HEK293 (cell line): ENCODE results near the gene IL6R.

ENCODE experiments used
- EGR2 ChIP-seq: fragments of 450-650 bp; formaldehyde crosslinking; IDR thresholded peaks from 2 replicates; pipeline ENCODE4 v1.5.1; 2016; ENCODE audit warnings: low read depth, missing biosample characterization, missing genetic modification characterization
- GLIS1 ChIP-seq: fragments of 450-650 bp; formaldehyde crosslinking; IDR thresholded peaks from 2 replicates; pipeline ENCODE4 v1.5.1; 2016; ENCODE audit warnings: missing biosample characterization, missing genetic modification characterization
- REPIN1 ChIP-seq: fragments of 450-650 bp; formaldehyde crosslinking; IDR thresholded peaks from 2 replicates; pipeline ENCODE4 v1.5.1; 2017; ENCODE audit warnings: missing biosample characterization, missing genetic modification characterization, low read depth
- YY1 ChIP-seq: fragments of 450-650 bp; formaldehyde crosslinking; IDR thresholded peaks from 2 replicates; pipeline ENCODE4 v1.5.1; 2018; ENCODE audit warnings: missing biosample characterization, missing genetic modification characterization
- ZBTB21 ChIP-seq: fragments of 450-650 bp; formaldehyde crosslinking; IDR thresholded peaks from 2 replicates; pipeline ENCODE4 v1.5.1; 2017; ENCODE audit warnings: missing biosample characterization, missing genetic modification characterization
- ZEB2 ChIP-seq: fragments of 450-650 bp; formaldehyde crosslinking; IDR thresholded peaks from 2 replicates; pipeline ENCODE4 v1.5.1; 2016; ENCODE audit warnings: missing biosample characterization, missing genetic modification characterization
- ZFP41 ChIP-seq: fragments of 450-650 bp; formaldehyde crosslinking; IDR thresholded peaks from 2 replicates; pipeline ENCODE4 v1.5.1; 2016; ENCODE audit warnings: missing biosample characterization, missing genetic modification characterization, borderline replicate concordance
- ZNF112 ChIP-seq: fragments of 450-650 bp; formaldehyde crosslinking; IDR thresholded peaks from 2 replicates; pipeline ENCODE4 v1.5.0; 2017; ENCODE audit warnings: missing biosample characterization, missing genetic modification characterization
- ZNF221 ChIP-seq: fragments of 450-650 bp; formaldehyde crosslinking; IDR thresholded peaks from 2 replicates; pipeline ENCODE4 v1.5.1; 2017; ENCODE audit warnings: missing biosample characterization, missing genetic modification characterization, borderline replicate concordance
- ZNF24 ChIP-seq: fragments of 450-650 bp; formaldehyde crosslinking; IDR thresholded peaks from 2 replicates; pipeline ENCODE4 v1.5.1; 2016; ENCODE audit warnings: missing biosample characterization, missing genetic modification characterization
- ZNF302 ChIP-seq: fragments of 450-650 bp; formaldehyde crosslinking; IDR thresholded peaks from 2 replicates; pipeline ENCODE4 v1.5.1; 2016; ENCODE audit warnings: missing biosample characterization, missing genetic modification characterization, low read depth
- ZNF324 ChIP-seq: fragments of 450-650 bp; formaldehyde crosslinking; IDR thresholded peaks from 2 replicates; pipeline ENCODE4 v1.5.1; 2016; ENCODE audit warnings: missing biosample characterization, missing genetic modification characterization
- ZNF335 ChIP-seq: fragments of 450-650 bp; formaldehyde crosslinking; conservative IDR thresholded peaks from 2 replicates; pipeline ENCODE4 v1.5.1; 2016; ENCODE audit warnings: missing biosample characterization, missing genetic modification characterization
- ZNF76 ChIP-seq: fragments of 450-650 bp; formaldehyde crosslinking; IDR thresholded peaks from 2 replicates; pipeline ENCODE4; 2016; ENCODE audit warnings: low read depth, missing biosample characterization, missing genetic modification characterization, borderline replicate concordance
- ZNF791 ChIP-seq: fragments of 450-650 bp; formaldehyde crosslinking; IDR thresholded peaks from 2 replicates; pipeline ENCODE4 v1.5.1; 2016; ENCODE audit warnings: missing biosample characterization, missing genetic modification characterization
- ZXDB ChIP-seq: fragments of 450-650 bp; formaldehyde crosslinking; IDR thresholded peaks from 2 replicates; pipeline ENCODE4 v1.5.1; 2016; ENCODE audit warnings: missing biosample characterization, missing genetic modification characterization
- TF ChIP-seq, protein P1 (sequence below): fragments of 450-650 bp; formaldehyde crosslinking; IDR thresholded peaks from 2 replicates; pipeline ENCODE4 v1.5.1; 2016; ENCODE audit warnings: missing biosample characterization, missing genetic modification characterization
- TF ChIP-seq, protein P2 (sequence below): fragments of 450-650 bp; formaldehyde crosslinking; IDR thresholded peaks from 2 replicates; pipeline ENCODE4 v1.5.1; 2016; ENCODE audit warnings: missing biosample characterization, missing genetic modification characterization
- TF ChIP-seq, protein P3 (sequence below): fragments of 450-650 bp; formaldehyde crosslinking; conservative IDR thresholded peaks from 2 replicates; pipeline ENCODE4 v1.5.1; 2016; ENCODE audit warnings: low read depth, missing biosample characterization, missing genetic modification characterization
- TF ChIP-seq, protein P4 (sequence below): fragments of 450-650 bp; formaldehyde crosslinking; IDR thresholded peaks from 2 replicates; pipeline ENCODE4 v1.5.1; 2017; ENCODE audit warnings: missing biosample characterization, missing genetic modification characterization
- TF ChIP-seq, protein P5 (sequence below): fragments of 450-650 bp; formaldehyde crosslinking; IDR thresholded peaks from 2 replicates; pipeline ENCODE4 v1.5.1; 2016; ENCODE audit warnings: missing biosample characterization, missing genetic modification characterization
- TF ChIP-seq, protein P6 (sequence below): fragments of 450-650 bp; formaldehyde crosslinking; IDR thresholded peaks from 2 replicates; pipeline ENCODE4 v1.5.1; 2017; ENCODE audit warnings: missing biosample characterization, missing genetic modification characterization
- TF ChIP-seq, protein P7 (sequence below): fragments of 450-650 bp; formaldehyde crosslinking; IDR thresholded peaks from 2 replicates; pipeline ENCODE4 v1.5.1; 2016; ENCODE audit warnings: missing biosample characterization, missing genetic modification characterization

Gene IL6R

DNA sequence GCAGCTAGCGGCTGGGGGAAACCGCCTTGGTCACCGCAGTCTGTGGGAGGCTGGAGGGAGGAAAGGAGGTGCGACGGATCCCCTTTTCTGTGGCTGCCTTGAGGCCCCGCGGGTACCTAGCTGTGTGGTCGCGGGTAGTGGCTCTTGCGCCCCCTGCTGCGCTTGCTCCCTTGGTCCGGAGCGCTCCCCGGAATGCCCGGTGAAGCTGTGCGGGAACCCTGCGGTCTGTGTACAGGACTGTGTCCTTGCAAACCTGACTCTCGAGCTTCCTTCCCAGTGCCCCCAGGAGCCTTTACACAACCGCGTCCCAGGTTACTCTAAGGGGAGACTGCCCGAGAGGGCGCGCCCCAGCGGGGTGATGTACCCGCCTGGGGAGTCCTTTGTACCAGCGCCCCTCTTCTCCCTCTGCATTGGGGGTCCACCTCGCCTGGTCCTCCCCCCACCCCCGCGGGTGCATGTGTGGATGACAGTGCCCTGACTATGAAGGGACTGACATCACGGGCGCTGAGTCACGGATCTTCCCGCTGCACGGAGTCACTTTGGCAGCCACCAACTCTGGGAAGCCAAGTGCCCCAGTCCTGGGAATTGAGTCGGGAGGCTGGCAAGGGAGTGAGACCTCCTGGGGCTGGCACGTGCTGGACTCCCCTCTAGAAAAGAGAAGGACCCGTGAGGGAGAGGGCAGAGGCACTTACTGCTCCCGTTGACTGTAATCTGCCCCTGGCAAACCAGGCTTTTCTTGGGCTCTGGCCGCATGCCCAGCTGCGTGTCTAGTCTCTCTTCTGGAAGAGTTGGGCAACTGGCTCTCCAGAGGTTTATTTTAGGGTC, 816 bp downstream of the IL6R start (continued):
- TF ChIP-seq ZNF112 = no peak
- TF ChIP-seq, protein P1, sequence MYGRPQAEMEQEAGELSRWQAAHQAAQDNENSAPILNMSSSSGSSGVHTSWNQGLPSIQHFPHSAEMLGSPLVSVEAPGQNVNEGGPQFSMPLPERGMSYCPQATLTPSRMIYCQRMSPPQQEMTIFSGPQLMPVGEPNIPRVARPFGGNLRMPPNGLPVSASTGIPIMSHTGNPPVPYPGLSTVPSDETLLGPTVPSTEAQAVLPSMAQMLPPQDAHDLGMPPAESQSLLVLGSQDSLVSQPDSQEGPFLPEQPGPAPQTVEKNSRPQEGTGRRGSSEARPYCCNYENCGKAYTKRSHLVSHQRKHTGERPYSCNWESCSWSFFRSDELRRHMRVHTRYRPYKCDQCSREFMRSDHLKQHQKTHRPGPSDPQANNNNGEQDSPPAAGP = no peak; the same call in none of the 2 replicates
- peak; percentile 68; the same call in 1 of the 2 replicates for TF ChIP-seq ZEB2
- no peak for TF ChIP-seq YY1
- TF ChIP-seq ZNF24 (tag by site-specific recombination) = no peak
- TF ChIP-seq ZNF221 (tag by site-specific recombination) = no peak
- TF ChIP-seq, protein P2, sequence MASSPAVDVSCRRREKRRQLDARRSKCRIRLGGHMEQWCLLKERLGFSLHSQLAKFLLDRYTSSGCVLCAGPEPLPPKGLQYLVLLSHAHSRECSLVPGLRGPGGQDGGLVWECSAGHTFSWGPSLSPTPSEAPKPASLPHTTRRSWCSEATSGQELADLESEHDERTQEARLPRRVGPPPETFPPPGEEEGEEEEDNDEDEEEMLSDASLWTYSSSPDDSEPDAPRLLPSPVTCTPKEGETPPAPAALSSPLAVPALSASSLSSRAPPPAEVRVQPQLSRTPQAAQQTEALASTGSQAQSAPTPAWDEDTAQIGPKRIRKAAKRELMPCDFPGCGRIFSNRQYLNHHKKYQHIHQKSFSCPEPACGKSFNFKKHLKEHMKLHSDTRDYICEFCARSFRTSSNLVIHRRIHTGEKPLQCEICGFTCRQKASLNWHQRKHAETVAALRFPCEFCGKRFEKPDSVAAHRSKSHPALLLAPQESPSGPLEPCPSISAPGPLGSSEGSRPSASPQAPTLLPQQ = peak; percentile 68
- TF ChIP-seq ZFP41 (tag by site-specific recombination) = no peak
- no peak for TF ChIP-seq ZNF302 (tag by site-specific recombination)
- TF ChIP-seq REPIN1 (tag by site-specific recombination) = no peak
- TF ChIP-seq ZNF324 (tag by site-specific recombination) = 0 out of 2 replicates have a peak, but pooled peaks have one; percentile 19
- TF ChIP-seq, protein P3, sequence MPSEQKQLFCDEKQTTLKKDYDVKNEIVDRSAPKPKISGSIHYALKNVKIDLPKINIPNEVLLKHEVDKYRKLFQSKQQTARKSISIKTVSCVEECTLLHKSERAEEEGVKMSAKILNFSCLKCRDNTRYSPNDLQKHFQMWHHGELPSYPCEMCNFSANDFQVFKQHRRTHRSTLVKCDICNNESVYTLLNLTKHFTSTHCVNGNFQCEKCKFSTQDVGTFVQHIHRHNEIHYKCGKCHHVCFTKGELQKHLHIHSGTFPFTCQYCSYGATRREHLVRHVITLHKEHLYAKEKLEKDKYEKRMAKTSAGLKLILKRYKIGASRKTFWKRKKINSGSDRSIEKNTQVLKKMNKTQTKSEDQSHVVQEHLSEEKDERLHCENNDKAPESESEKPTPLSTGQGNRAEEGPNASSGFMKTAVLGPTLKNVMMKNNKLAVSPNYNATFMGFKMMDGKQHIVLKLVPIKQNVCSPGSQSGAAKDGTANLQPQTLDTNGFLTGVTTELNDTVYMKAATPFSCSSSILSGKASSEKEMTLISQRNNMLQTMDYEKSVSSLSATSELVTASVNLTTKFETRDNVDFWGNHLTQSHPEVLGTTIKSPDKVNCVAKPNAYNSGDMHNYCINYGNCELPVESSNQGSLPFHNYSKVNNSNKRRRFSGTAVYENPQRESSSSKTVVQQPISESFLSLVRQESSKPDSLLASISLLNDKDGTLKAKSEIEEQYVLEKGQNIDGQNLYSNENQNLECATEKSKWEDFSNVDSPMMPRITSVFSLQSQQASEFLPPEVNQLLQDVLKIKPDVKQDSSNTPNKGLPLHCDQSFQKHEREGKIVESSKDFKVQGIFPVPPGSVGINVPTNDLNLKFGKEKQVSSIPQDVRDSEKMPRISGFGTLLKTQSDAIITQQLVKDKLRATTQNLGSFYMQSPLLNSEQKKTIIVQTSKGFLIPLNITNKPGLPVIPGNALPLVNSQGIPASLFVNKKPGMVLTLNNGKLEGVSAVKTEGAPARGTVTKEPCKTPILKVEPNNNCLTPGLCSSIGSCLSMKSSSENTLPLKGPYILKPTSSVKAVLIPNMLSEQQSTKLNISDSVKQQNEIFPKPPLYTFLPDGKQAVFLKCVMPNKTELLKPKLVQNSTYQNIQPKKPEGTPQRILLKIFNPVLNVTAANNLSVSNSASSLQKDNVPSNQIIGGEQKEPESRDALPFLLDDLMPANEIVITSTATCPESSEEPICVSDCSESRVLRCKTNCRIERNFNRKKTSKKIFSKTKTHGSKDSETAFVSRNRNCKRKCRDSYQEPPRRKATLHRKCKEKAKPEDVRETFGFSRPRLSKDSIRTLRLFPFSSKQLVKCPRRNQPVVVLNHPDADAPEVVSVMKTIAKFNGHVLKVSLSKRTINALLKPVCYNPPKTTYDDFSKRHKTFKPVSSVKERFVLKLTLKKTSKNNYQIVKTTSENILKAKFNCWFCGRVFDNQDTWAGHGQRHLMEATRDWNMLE (tag by site-specific recombination) = no peak
- TF ChIP-seq ZBTB21 (tag by site-specific recombination) = peak; percentile 56; the same call in 1 of the 2 replicates
- TF ChIP-seq, protein P4, sequence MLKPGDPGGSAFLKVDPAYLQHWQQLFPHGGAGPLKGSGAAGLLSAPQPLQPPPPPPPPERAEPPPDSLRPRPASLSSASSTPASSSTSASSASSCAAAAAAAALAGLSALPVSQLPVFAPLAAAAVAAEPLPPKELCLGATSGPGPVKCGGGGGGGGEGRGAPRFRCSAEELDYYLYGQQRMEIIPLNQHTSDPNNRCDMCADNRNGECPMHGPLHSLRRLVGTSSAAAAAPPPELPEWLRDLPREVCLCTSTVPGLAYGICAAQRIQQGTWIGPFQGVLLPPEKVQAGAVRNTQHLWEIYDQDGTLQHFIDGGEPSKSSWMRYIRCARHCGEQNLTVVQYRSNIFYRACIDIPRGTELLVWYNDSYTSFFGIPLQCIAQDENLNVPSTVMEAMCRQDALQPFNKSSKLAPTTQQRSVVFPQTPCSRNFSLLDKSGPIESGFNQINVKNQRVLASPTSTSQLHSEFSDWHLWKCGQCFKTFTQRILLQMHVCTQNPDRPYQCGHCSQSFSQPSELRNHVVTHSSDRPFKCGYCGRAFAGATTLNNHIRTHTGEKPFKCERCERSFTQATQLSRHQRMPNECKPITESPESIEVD (tag by site-specific recombination) = no peak
- TF ChIP-seq, protein P5, sequence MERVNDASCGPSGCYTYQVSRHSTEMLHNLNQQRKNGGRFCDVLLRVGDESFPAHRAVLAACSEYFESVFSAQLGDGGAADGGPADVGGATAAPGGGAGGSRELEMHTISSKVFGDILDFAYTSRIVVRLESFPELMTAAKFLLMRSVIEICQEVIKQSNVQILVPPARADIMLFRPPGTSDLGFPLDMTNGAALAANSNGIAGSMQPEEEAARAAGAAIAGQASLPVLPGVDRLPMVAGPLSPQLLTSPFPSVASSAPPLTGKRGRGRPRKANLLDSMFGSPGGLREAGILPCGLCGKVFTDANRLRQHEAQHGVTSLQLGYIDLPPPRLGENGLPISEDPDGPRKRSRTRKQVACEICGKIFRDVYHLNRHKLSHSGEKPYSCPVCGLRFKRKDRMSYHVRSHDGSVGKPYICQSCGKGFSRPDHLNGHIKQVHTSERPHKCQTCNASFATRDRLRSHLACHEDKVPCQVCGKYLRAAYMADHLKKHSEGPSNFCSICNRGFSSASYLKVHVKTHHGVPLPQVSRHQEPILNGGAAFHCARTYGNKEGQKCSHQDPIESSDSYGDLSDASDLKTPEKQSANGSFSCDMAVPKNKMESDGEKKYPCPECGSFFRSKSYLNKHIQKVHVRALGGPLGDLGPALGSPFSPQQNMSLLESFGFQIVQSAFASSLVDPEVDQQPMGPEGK (tag by site-specific recombination) = peak; percentile 95
- TF ChIP-seq, protein P6, sequence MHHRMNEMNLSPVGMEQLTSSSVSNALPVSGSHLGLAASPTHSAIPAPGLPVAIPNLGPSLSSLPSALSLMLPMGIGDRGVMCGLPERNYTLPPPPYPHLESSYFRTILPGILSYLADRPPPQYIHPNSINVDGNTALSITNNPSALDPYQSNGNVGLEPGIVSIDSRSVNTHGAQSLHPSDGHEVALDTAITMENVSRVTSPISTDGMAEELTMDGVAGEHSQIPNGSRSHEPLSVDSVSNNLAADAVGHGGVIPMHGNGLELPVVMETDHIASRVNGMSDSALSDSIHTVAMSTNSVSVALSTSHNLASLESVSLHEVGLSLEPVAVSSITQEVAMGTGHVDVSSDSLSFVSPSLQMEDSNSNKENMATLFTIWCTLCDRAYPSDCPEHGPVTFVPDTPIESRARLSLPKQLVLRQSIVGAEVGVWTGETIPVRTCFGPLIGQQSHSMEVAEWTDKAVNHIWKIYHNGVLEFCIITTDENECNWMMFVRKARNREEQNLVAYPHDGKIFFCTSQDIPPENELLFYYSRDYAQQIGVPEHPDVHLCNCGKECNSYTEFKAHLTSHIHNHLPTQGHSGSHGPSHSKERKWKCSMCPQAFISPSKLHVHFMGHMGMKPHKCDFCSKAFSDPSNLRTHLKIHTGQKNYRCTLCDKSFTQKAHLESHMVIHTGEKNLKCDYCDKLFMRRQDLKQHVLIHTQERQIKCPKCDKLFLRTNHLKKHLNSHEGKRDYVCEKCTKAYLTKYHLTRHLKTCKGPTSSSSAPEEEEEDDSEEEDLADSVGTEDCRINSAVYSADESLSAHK = no peak
- TF ChIP-seq ZNF76 = 0 out of 2 replicates have a peak, but pooled peaks have one; percentile 39
- TF ChIP-seq, protein P7, sequence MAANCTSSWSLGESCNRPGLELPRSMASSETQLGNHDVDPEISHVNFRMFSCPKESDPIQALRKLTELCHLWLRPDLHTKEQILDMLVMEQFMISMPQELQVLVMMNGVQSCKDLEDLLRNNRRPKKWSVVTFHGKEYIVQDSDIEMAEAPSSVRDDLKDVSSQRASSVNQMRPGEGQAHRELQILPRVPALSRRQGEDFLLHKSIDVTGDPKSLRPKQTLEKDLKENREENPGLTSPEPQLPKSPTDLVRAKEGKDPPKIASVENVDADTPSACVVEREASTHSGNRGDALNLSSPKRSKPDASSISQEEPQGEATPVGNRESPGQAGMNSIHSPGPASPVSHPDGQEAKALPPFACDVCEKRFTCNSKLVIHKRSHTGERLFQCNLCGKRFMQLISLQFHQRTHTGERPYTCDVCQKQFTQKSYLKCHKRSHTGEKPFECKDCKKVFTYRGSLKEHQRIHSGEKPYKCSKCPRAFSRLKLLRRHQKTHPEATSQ (tag by site-specific recombination) = peak; percentile 12; the same call in 1 of the 2 replicates
- TF ChIP-seq EGR2 (tag by site-specific recombination) = no peak
- peak; percentile 89 for TF ChIP-seq ZNF335 (tag by site-specific recombination)
- no peak for TF ChIP-seq ZNF791 (tag by site-specific recombination)
- peak; percentile 45 for TF ChIP-seq ZXDB (tag by site-specific recombination)
- TF ChIP-seq GLIS1 (tag by site-specific recombination) = peak; percentile 93
